SU-DHL-6 (cell line): Measurements from ENCODE around the gene FAM53B.

Experiments used
- H2AFZ ChIP-seq: fragments of 200-600 bp; sonication (generic); 2 replicates; pipeline ENCODE4 v1.6.1; 2014; ENCODE audit warnings: low read depth, mild to moderate bottlenecking, moderate library complexity, mixed read lengths, antibody characterized with exemption, low read length; ENCODE audit not compliant: severe bottlenecking
- H3F3A ChIP-seq: fragments of 200-600 bp; shearing (Covaris generic); 2 replicates; pipeline ENCODE4 v1.6.0; 2016; ENCODE audit warnings: antibody characterized with exemption, mild to moderate bottlenecking; ENCODE audit not compliant: insufficient read depth
- H3K27ac ChIP-seq: fragments of 200-600 bp; sonication (generic); 2 replicates; pipeline ENCODE4 v1.5.1; 2016; ENCODE audit warnings: low read depth, mild to moderate bottlenecking, low read length, moderate library complexity, mixed read lengths
- H3K27me3 ChIP-seq: fragments of 200-600 bp; sonication (generic), shearing (Covaris generic); 2 replicates; pipeline ENCODE4 v1.6.0; 2014; ENCODE audit warnings: mild to moderate bottlenecking, low read length
- H3K36me3 ChIP-seq: fragments of 200-600 bp; sonication (generic); 2 replicates; pipeline ENCODE4 v1.6.1; 2014; ENCODE audit warnings: mild to moderate bottlenecking, low read length, mixed read lengths
- H3K4me2 ChIP-seq: fragments of 300-600, 200-600 bp; shearing (Covaris generic), sonication (generic); 2 replicates; pipeline ENCODE4 v1.6.0; 2014; ENCODE audit warnings: low read length, low read depth, mild to moderate bottlenecking; ENCODE audit not compliant: poor library complexity, severe bottlenecking
- H3K4me3 ChIP-seq: fragments of 200-600 bp; sonication (generic); 2 replicates; pipeline ENCODE4 v1.5.1; 2014; ENCODE audit warnings: antibody characterized with exemption, low read length, mild to moderate bottlenecking, mixed read lengths; ENCODE audit not compliant: insufficient read depth, poor library complexity, severe bottlenecking
- H3K79me2 ChIP-seq: fragments of 200-600 bp; sonication (generic); 2 replicates; pipeline ENCODE4 v1.6.1; 2014; ENCODE audit warnings: mild to moderate bottlenecking, low read length, moderate library complexity; ENCODE audit not compliant: insufficient read depth
- H3K9ac ChIP-seq: fragments of 200-600 bp; sonication (generic); 2 replicates; pipeline ENCODE4 v1.7.0; 2014; ENCODE audit warnings: mild to moderate bottlenecking, low read length
- H3K9me2 ChIP-seq: fragments of 200-600 bp; sonication (generic); replicated peaks from 2 replicates; pipeline ENCODE4 v1.6.1; 2014; ENCODE audit warnings: low read length; ENCODE audit not compliant: insufficient read depth
- H3K9me3 ChIP-seq: fragments of 200-600 bp; sonication (generic); 2 replicates; pipeline ENCODE4 v1.6.1; 2014; ENCODE audit warnings: low read length, mixed read lengths; ENCODE audit not compliant: insufficient read depth
- H4K20me1 ChIP-seq: fragments of 200-600 bp; sonication (generic); 2 replicates; pipeline ENCODE4 v1.6.1; 2014; ENCODE audit warnings: low read depth, mild to moderate bottlenecking, antibody characterized with exemption, low read length, moderate library complexity, mixed read lengths
- EZH2phosphoT487 ChIP-seq: fragments of 200-600 bp; sonication (generic), shearing (Covaris generic); conservative IDR thresholded peaks from 2 replicates; pipeline ENCODE4 v1.6.1; 2018; ENCODE audit warnings: mild to moderate bottlenecking, antibody characterized with exemption, low read length, moderate library complexity, mixed read lengths
- TF ChIP-seq, protein P1 (sequence below): fragments of 200-600 bp; sonication (generic); IDR thresholded peaks from one replicate; pipeline ENCODE4 v1.5.1; 2017; ENCODE audit warnings: antibody characterized with exemption, mild to moderate bottlenecking, low read length, moderate library complexity; ENCODE audit not compliant: insufficient read depth, poor library complexity, severe bottlenecking

The FAM53B gene

DNA sequence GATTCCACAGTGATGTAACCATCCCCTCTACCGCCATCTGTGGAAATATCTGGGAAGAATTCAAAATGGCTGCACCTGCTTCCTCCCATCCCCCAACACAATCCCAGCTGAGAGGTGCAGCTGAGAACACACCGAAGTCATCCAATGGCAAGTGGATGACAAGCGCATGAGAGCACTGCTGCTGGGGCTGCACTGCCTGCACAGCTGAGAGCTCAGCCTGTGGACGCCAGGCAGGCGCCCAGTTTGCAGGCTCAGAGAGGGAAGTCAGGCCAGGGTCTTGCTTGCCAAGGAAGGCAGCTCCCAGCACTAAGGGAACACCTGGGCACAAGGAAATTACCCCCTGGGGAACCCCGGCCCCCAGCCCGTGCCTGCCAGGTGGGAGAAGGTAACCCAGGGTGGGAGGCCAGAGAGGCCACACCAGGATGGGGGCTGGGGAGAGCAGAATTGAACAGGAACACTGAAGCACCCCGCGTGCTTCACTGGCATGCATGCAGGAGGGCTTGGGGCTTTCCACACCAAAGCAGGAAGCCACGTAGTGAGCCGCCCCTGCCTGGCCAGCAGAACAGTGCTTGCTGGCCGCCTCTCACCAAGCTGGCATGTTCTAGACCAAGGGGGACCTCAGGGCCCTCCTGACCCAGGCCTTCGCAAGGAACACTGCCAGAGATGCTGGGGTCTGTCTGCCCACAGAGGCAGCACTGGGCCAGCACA, 46.2 kb downstream of the FAM53B start:
- Histone ChIP-seq H3K79me2 (peaks cover 90% of the 10 kb centered on the region), H4K20me1 (peaks cover 8% of the 10 kb centered on the region; the same call in 1 of the 2 replicates), H3K36me3 (peaks cover 19% of the 10 kb centered on the region), H3K9me3 (no peaks in the 10 kb centered on the region), H3K27ac (no peak overlapping the region), H3K4me2 (no peak overlapping the region), H3K4me3 (no peak overlapping the region), H2AFZ (no peak overlapping the region), H3K9ac (no peak overlapping the region), H3K27me3 (no peaks in the 10 kb centered on the region), H3K9me2 (no peaks in the 10 kb centered on the region), H3F3A (0 out of 2 replicates have a peak, but pooled peaks cover 4% of the 10 kb centered on the region)
- no peak for TF ChIP-seq EZH2phosphoT487
- TF ChIP-seq, protein P1, sequence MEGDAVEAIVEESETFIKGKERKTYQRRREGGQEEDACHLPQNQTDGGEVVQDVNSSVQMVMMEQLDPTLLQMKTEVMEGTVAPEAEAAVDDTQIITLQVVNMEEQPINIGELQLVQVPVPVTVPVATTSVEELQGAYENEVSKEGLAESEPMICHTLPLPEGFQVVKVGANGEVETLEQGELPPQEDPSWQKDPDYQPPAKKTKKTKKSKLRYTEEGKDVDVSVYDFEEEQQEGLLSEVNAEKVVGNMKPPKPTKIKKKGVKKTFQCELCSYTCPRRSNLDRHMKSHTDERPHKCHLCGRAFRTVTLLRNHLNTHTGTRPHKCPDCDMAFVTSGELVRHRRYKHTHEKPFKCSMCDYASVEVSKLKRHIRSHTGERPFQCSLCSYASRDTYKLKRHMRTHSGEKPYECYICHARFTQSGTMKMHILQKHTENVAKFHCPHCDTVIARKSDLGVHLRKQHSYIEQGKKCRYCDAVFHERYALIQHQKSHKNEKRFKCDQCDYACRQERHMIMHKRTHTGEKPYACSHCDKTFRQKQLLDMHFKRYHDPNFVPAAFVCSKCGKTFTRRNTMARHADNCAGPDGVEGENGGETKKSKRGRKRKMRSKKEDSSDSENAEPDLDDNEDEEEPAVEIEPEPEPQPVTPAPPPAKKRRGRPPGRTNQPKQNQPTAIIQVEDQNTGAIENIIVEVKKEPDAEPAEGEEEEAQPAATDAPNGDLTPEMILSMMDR: no peak

DNA sequence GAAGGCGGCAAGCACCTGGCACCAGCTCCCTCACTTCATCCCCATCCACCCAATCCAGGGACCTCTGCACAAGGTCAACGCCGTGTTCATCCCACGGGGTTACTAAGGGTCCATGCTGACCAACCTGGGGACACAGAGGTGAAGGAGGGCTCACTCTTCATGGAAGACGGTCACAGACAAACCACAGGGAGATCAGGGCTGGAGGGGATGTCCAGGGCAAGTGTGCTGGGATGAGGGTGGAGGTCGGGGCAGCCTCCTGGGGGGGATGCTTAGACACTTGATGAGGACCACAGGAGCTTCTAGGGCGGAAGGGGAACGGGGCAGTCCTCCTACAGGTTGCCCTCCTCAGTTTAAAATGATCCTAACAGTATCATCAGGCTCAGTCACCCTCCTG, 46.7 kb downstream of the FAM53B start:
- Histone ChIP-seq H3K36me3 (peaks cover 18% of the 10 kb centered on the region), H3K79me2 (peaks cover 84% of the 10 kb centered on the region), H3K27ac (0 out of 2 replicates have a peak overlapping the region, but pooled peaks have one; percentile 22), H3K27me3 (no peaks in the 10 kb centered on the region), H3K9ac (no peak overlapping the region), H3K4me3 (no peak overlapping the region), H2AFZ (no peak overlapping the region), H3K9me3 (no peaks in the 10 kb centered on the region), H3K4me2 (no peak overlapping the region), H4K20me1 (peaks cover 8% of the 10 kb centered on the region; the same call in 1 of the 2 replicates), H3K9me2 (no peaks in the 10 kb centered on the region), H3F3A (0 out of 2 replicates have a peak, but pooled peaks cover 4% of the 10 kb centered on the region)
- TF ChIP-seq EZH2phosphoT487: no peak
- TF ChIP-seq, protein P1: no peak

DNA sequence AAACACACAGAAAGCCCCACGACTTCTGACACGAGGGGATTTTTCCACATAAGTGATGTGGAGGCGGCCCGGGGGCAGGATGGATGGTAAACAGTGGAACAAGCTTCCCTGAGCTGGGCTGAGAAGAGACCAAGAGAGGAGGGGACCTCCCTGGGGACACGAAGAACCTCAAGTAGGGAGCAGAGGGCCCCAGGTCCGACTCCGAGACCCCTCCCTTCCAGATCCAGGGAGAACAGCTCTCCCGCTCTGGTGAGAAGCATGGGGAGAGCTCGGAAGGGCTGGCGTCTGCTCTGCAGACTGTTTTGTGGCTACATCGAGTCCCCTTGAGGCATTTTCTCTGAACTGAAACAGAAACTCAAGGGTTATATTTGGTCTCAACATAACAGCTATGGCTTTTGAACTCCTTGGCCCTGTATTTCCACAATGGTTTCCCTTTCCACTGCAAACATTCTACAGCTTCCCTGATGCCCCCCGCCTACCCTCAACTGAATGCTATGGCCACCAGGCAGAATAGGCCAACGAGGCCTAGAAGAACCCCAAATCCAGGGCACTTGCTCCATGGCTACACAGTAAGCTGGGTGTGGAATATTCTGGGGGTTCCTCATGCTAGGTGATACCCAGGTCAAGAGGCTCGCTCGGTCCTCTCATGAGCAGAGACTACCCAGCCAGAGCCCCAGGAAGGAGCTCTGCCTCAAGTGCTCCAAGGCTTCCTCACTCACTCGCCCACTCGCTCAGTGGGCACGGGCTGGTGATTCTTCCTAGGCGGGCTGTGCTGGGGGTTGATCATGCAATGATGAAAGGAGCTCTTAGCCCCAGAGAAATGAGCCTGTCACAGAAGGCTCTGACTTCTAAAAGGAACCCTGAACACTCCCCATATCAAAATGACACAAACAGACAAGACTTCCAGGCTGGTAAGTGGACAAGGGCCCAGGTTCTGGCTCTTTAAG, 47.5 kb downstream of the FAM53B start:
- Histone ChIP-seq H3K9me2 (no peaks in the 10 kb centered on the region), H2AFZ (no peak overlapping the region), H4K20me1 (peaks cover 8% of the 10 kb centered on the region; the same call in 1 of the 2 replicates), H3F3A (0 out of 2 replicates have a peak, but pooled peaks cover 4% of the 10 kb centered on the region), H3K36me3 (peaks cover 17% of the 10 kb centered on the region), H3K79me2 (peaks cover 81% of the 10 kb centered on the region), H3K9ac (no peak overlapping the region), H3K4me2 (no peak overlapping the region), H3K4me3 (no peak overlapping the region), H3K9me3 (no peaks in the 10 kb centered on the region), H3K27ac (0 out of 2 replicates have a peak overlapping the region, but pooled peaks have one; percentile 22), H3K27me3 (no peaks in the 10 kb centered on the region)
- TF ChIP-seq, protein P1: no peak
